GM18502 (cell line): ENCODE data around the gene FHL3.

ENCODE experiments used
- ATAC-seq: cut with Tn5 transposase; IDR thresholded peaks from one replicate; pipeline ENCODE4 v1.9.1; 2021; ENCODE audit warnings: mild to moderate bottlenecking; ENCODE audit not compliant: unreplicated experiment, poor library complexity

FHL3 gene

DNA sequence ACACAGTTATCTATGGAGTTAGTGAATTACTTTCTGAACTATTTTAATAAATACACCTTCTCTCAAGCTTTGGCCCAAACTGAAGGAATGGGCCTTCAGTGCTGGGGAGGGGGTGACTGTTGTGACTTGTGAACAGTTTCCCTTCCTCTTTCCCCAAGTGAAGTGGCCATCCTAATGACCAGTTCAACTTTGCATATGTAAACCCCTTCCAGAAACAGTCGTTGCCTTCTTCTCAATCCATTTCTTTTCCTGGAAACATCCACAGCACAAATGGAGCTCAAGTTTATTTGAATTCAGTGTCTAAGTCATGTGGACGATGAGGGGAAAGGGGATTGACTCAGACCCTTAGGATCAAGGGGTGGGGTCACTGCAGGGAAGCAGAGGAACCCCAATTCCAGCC, 57.1 kb downstream of the FHL3 start:
- no peak for ATAC-seq

DNA sequence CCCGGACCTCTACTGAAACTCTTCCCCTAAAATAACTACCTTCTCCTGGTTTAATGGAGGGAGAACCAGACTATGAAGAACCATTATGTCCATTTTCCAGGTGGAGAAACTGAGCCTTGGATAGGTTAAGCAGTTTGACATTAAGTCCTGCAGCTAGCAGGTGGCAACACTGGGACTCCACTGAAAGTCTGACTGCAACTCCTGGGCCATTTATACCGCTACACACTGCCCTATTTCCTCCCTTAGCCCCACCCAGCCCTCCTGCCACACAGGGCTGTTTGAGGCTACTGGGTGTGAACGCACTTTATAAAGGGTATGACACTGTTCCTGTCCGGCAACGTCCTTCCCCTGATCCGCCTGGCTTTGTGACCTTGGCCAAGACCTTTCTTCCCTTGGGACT, 58.0 kb downstream of the FHL3 start:
- ATAC-seq, result no peak
